Peyer's patch (tissue), 4 donors: ENCODE measurements around the gene AKT2.

Source experiments
- POLR2A ChIP-seq, 2 donors: fragments of 450-650 bp; IDR thresholded peaks; one replicate each; pipeline ENCODE4 v1.5.1; 2017; ENCODE audit warnings: antibody characterized with exemption in 2 of 2, mild to moderate bottlenecking in 2 of 2, moderate library complexity in 2 of 2
- TF ChIP-seq, protein P1 (sequence below), 6 experiments: fragments of 450-650 bp in 4 of 6; fragments of 200-600 bp in 2 of 6; sonication (generic) in 1 of 6; IDR thresholded peaks; one replicate each; pipeline ENCODE4 v1.5.1; 2017 to 2019; ENCODE audit warnings: antibody characterized with exemption in 6 of 6, mild to moderate bottlenecking in 3 of 6, moderate library complexity in 1 of 6

DNA sequence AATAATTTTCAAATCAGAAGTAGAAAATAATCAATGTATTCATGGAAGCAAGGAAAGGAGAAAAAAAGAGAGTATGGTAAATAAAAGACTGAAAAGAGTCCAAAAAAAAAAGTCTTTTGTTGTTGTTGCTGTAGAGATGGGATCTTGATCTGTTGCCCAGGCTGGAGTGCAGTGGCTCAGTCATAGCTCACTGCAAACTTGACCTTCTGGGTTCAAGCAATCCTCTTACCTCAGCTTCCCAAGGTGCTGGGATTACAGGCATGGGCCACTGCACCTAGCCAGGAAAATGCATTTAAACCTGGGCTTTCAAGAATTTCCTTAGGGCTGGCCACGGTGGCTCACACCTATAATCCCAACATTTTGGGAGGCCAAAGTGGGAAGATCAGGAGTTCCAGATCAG is 100.9 kb downstream of the AKT2 start:
- TF ChIP-seq, protein P1, sequence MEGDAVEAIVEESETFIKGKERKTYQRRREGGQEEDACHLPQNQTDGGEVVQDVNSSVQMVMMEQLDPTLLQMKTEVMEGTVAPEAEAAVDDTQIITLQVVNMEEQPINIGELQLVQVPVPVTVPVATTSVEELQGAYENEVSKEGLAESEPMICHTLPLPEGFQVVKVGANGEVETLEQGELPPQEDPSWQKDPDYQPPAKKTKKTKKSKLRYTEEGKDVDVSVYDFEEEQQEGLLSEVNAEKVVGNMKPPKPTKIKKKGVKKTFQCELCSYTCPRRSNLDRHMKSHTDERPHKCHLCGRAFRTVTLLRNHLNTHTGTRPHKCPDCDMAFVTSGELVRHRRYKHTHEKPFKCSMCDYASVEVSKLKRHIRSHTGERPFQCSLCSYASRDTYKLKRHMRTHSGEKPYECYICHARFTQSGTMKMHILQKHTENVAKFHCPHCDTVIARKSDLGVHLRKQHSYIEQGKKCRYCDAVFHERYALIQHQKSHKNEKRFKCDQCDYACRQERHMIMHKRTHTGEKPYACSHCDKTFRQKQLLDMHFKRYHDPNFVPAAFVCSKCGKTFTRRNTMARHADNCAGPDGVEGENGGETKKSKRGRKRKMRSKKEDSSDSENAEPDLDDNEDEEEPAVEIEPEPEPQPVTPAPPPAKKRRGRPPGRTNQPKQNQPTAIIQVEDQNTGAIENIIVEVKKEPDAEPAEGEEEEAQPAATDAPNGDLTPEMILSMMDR (IDR thresholded peaks at IDR 0.05): no peak
- TF ChIP-seq POLR2A (IDR thresholded peaks at IDR 0.05): no peak
